Measurements from ENCODE around the gene ANKRD24. TPM values are rescaled to one million over a fixed set of nuclear protein-coding genes. Genes with fewer than 3 reads are reported as not detected.

The ANKRD24 gene
- total RNA-seq, 1 experiment from 2014 or later = 0.39 TPM

- Mint-ChIP-seq H3K27me3 (ENCODE audit: insufficient read depth, unreplicated experiment) (no peaks in the 10 kb centered on the region), H3K4me1 (ENCODE audit: low read depth, unreplicated experiment) (peaks cover 22% of the 10 kb centered on the region), H3K36me3 (ENCODE audit: insufficient read depth, unreplicated experiment) (peaks cover 4% of the 10 kb centered on the region), H3K9me3 (ENCODE audit: unreplicated experiment) (no peaks in the 10 kb centered on the region), H3K27ac (ENCODE audit: unreplicated experiment) (no peak overlapping the region), H3K4me3 (ENCODE audit: unreplicated experiment) (no peak overlapping the region)
- Histone ChIP-seq H3K4me3 (ENCODE audit: low read depth, low read length) (no peak overlapping the region), H3K9me3 (no peaks in the 10 kb centered on the region), H3K36me3 (ENCODE audit: control insufficient read depth, insufficient read depth, low read length) (no peaks in the 10 kb centered on the region), H3K27me3 (replicated peaks; ENCODE audit: control insufficient read depth, insufficient read depth, low read length) (no peaks in the 10 kb centered on the region), H3K4me1 (peaks cover 29% of the 10 kb centered on the region)
- no peak for TF ChIP-seq CTCF (IDR thresholded peaks at IDR 0.05; ENCODE audit: insufficient read depth in 1 of 2, low read depth in 1 of 2, low read length in 1 of 2, severe bottlenecking in 1 of 2, unreplicated experiment in 1 of 2)
- no TSS peak for BruUV-seq (replicated peaks)
- peak; percentile 40 to 54 for DNase-seq
- POLR2A ChIA-PET = no interaction called here
- intact Hi-C loops (cut with micrococcal nuclease; ENCODE audit: unreplicated experiment) = no loop called here
- CTCF ChIA-PET = no interaction called here
Observed at GRCh38 chr19:4149518-4150288, 32.8 kb upstream of the ANKRD24 start.

- TF ChIP-seq CTCF (IDR thresholded peaks at IDR 0.05; ENCODE audit: insufficient read depth in 1 of 2, low read depth in 1 of 2, low read length in 1 of 2, severe bottlenecking in 1 of 2, unreplicated experiment in 1 of 2) = no peak
- H3K27me3 Mint-ChIP-seq (ENCODE audit: insufficient read depth, unreplicated experiment) = no peaks in the 10 kb centered on the region
- Histone ChIP-seq H3K4me3 (ENCODE audit: low read depth, low read length) (no peak overlapping the region), H3K4me1 (peaks cover 22% of the 10 kb centered on the region), H3K36me3 (ENCODE audit: control insufficient read depth, insufficient read depth, low read length) (no peaks in the 10 kb centered on the region), H3K9me3 (no peaks in the 10 kb centered on the region), H3K27me3 (replicated peaks; ENCODE audit: control insufficient read depth, insufficient read depth, low read length) (no peaks in the 10 kb centered on the region)
- no peak overlapping the region for H3K27ac Mint-ChIP-seq (ENCODE audit: unreplicated experiment)
- H3K9me3 Mint-ChIP-seq (ENCODE audit: unreplicated experiment) = no peaks in the 10 kb centered on the region
- no peak for DNase-seq
- ChIA-PET POLR2A (no interaction called here), CTCF (no interaction called here)
- BruUV-seq (replicated peaks) = no TSS peak
- H3K4me3 Mint-ChIP-seq (ENCODE audit: unreplicated experiment) = no peak overlapping the region
- intact Hi-C loops (cut with micrococcal nuclease; ENCODE audit: unreplicated experiment) = no loop called here
- peaks cover 4% of the 10 kb centered on the region for H3K36me3 Mint-ChIP-seq (ENCODE audit: insufficient read depth, unreplicated experiment)
- H3K4me1 Mint-ChIP-seq (ENCODE audit: low read depth, unreplicated experiment) = peaks cover 22% of the 10 kb centered on the region
Observed at GRCh38 chr19:4151623-4152022, 30.9 kb upstream of the ANKRD24 start.

GRCh38 chr19:4152241-4152998, 30.1 kb upstream of the ANKRD24 start:
- ChIA-PET CTCF (no interaction called here), POLR2A (no interaction called here)
- Mint-ChIP-seq H3K4me1 (ENCODE audit: low read depth, unreplicated experiment) (peaks cover 22% of the 10 kb centered on the region), H3K27me3 (ENCODE audit: insufficient read depth, unreplicated experiment) (no peaks in the 10 kb centered on the region), H3K9me3 (ENCODE audit: unreplicated experiment) (no peaks in the 10 kb centered on the region), H3K4me3 (ENCODE audit: unreplicated experiment) (no peak overlapping the region), H3K36me3 (ENCODE audit: insufficient read depth, unreplicated experiment) (peaks cover 4% of the 10 kb centered on the region), H3K27ac (ENCODE audit: unreplicated experiment) (no peak overlapping the region)
- no peak for DNase-seq
- no peak for TF ChIP-seq CTCF (IDR thresholded peaks at IDR 0.05; ENCODE audit: insufficient read depth in 1 of 2, low read depth in 1 of 2, low read length in 1 of 2, severe bottlenecking in 1 of 2, unreplicated experiment in 1 of 2)
- no TSS peak for BruUV-seq (replicated peaks)
- Histone ChIP-seq H3K4me3 (ENCODE audit: low read depth, low read length) (no peak overlapping the region), H3K36me3 (ENCODE audit: control insufficient read depth, insufficient read depth, low read length) (no peaks in the 10 kb centered on the region), H3K27me3 (replicated peaks; ENCODE audit: control insufficient read depth, insufficient read depth, low read length) (no peaks in the 10 kb centered on the region), H3K9me3 (no peaks in the 10 kb centered on the region), H3K4me1 (peaks cover 22% of the 10 kb centered on the region)
- intact Hi-C loops (cut with micrococcal nuclease; ENCODE audit: unreplicated experiment) = no loop called here

All from Caco-2 (cell line).